H1 (cell line): ENCODE measurements around the gene ALG14. TPM values are rescaled to one million over a fixed set of nuclear protein-coding genes. Genes with fewer than 3 reads are reported as not detected.

Experiments
- CTCF ChIA-PET: fragments of 300-600 bp; sonication (Branson Sonifier 250); formaldehyde crosslinking; loops from one replicate; lab custom pipeline; 2021; ENCODE audit not compliant: partially characterized antibody; lab: Charles Lee
- POLR2A ChIA-PET: fragments of 300-600 bp; sonication (Branson Sonifier 250); formaldehyde crosslinking; loops from one replicate; lab custom pipeline; 2021; ENCODE audit warnings: inconsistent platforms; ENCODE audit not compliant: partially characterized antibody; lab: Charles Lee
- DNase-seq, 2 experiments: peaks; one replicate each; pipeline versions ENCODE4 v3.0.0 to v3.0.0-alpha.2; 2010 to 2022; ENCODE audit warnings: low spot score in 2 of 2, low read depth in 1 of 2, mixed read lengths in 1 of 2
- FAIRE-seq: peaks from 2 replicates; lab custom pipeline; 2011; peaks lifted over from hg19 to GRCh38; lab: Jason Lieb, UNC
- H2AFZ ChIP-seq: 2 replicates; pipeline ENCODE4 v1.8.1; 2012; ENCODE audit warnings: low read length, inconsistent platforms
- H2AK5ac ChIP-seq: 2 replicates; pipeline ENCODE4 v1.6.1; 2013; ENCODE audit warnings: low read depth, low read length
- H2BK120ac ChIP-seq: replicated peaks from 2 replicates; pipeline ENCODE3; 2013; ENCODE audit warnings: low read depth, low read length, inconsistent platforms
- H2BK12ac ChIP-seq: 2 replicates; pipeline ENCODE4 v1.6.1; 2013; ENCODE audit warnings: low read depth, low read length
- H2BK15ac ChIP-seq: 2 replicates; pipeline ENCODE4 v1.6.1; 2013; ENCODE audit warnings: low read length
- H2BK20ac ChIP-seq: 2 replicates; pipeline ENCODE4 v1.6.1; 2013; ENCODE audit warnings: low read length
- H2BK5ac ChIP-seq: 2 replicates; pipeline ENCODE4 v1.6.1; 2013; ENCODE audit warnings: low read depth, low read length
- H3K14ac ChIP-seq: 2 replicates; pipeline ENCODE4 v1.6.1; 2013; ENCODE audit warnings: inconsistent platforms; ENCODE audit not compliant: insufficient read length
- H3K18ac ChIP-seq: 2 replicates; pipeline ENCODE4 v1.6.1; 2013; ENCODE audit warnings: low read length; ENCODE audit errors: extremely low read depth
- H3K23ac ChIP-seq: 2 replicates; pipeline ENCODE4 v1.6.1; 2013; ENCODE audit warnings: inconsistent platforms; ENCODE audit not compliant: insufficient read length
- H3K23me2 ChIP-seq: 2 replicates; pipeline ENCODE4 v1.6.1; 2013; ENCODE audit warnings: low read depth, low read length
- H3K27ac ChIP-seq: 2 replicates; pipeline ENCODE4 v1.6.1; 2011; ENCODE audit warnings: low read depth, low read length, inconsistent platforms
- H3K27me3 ChIP-seq, 4 experiments: replicated peaks in 1 of 4; 1 replicate in 1 of 4; 2 replicates in 3 of 4; pipeline versions ENCODE4 v1.6.1 to v1.8.1; 2011 to 2013; ENCODE audit warnings: low read length in 3 of 4, mild to moderate bottlenecking in 3 of 4, inconsistent platforms in 2 of 4, mixed read lengths in 2 of 4, moderate library complexity in 1 of 4; ENCODE audit not compliant: control insufficient read depth in 3 of 4, insufficient read depth in 3 of 4; ENCODE audit errors: extremely low read depth in 1 of 4
- H3K36me3 ChIP-seq, 4 experiments: 2 replicates each; pipeline versions ENCODE4 v1.6.1 to v1.8.1; 2011 to 2013; ENCODE audit warnings: mild to moderate bottlenecking in 4 of 4, low read length in 3 of 4, moderate library complexity in 2 of 4, control low read depth in 1 of 4, inconsistent platforms in 1 of 4; ENCODE audit not compliant: insufficient read depth in 4 of 4, control insufficient read depth in 2 of 4
- H3K4ac ChIP-seq: replicated peaks from 2 replicates; pipeline ENCODE3; 2013; ENCODE audit warnings: low read length, low read depth, mixed read lengths, inconsistent platforms; ENCODE audit not compliant: insufficient read length
- H3K4me1 ChIP-seq, 4 experiments: replicated peaks in 1 of 4; 1 replicate in 1 of 4; 2 replicates in 3 of 4; pipeline versions ENCODE4 v1.6.1 to v1.8.1; 2011 to 2013; ENCODE audit warnings: low read length in 3 of 4, inconsistent platforms in 2 of 4, mixed read lengths in 1 of 4; ENCODE audit not compliant: insufficient read depth in 4 of 4, control insufficient read depth in 3 of 4
- H3K4me2 ChIP-seq, 2 experiments: 2 replicates each; pipeline versions ENCODE4 v1.6.1 to v1.8.1; 2011 to 2013; ENCODE audit warnings: low read depth in 2 of 2, low read length in 2 of 2, control low read depth in 1 of 2, inconsistent platforms in 1 of 2, mild to moderate bottlenecking in 1 of 2; ENCODE audit not compliant: insufficient read depth in 1 of 2
- H3K4me3 ChIP-seq, 4 experiments: fragments of 200-600, 300-600 bp in 1 of 4; sonication (generic), shearing (Covaris generic), sonication (Bioruptor Twin) in 1 of 4; 2 replicates each; pipeline versions ENCODE4 v1.5.1 to v1.8.1; 2011 to 2016; ENCODE audit warnings: low read length in 4 of 4, low read depth in 3 of 4, control low read depth in 2 of 4, inconsistent platforms in 2 of 4, mild to moderate bottlenecking in 2 of 4, mixed read lengths in 1 of 4, moderate library complexity in 1 of 4; ENCODE audit not compliant: insufficient read depth in 2 of 4; ENCODE audit errors: extremely low read depth in 1 of 4
- H3K56ac ChIP-seq: replicated peaks from 2 replicates; pipeline ENCODE3; 2013; ENCODE audit warnings: low read depth, mild to moderate bottlenecking, mixed read lengths, low read length, inconsistent platforms; ENCODE audit not compliant: insufficient read length
- H3K79me1 ChIP-seq: 2 replicates; pipeline ENCODE4 v1.6.1; 2013; ENCODE audit warnings: low read depth, low read length, control low read depth
- H3K79me2 ChIP-seq, 2 experiments: 2 replicates each; pipeline versions ENCODE4 v1.6.1 to v1.8.1; 2012 to 2013; ENCODE audit warnings: low read length in 2 of 2, mild to moderate bottlenecking in 2 of 2, inconsistent platforms in 1 of 2; ENCODE audit not compliant: insufficient read depth in 2 of 2, control insufficient read depth in 1 of 2
- H3K9ac ChIP-seq, 4 experiments: replicated peaks in 1 of 4; 1 replicate in 1 of 4; 2 replicates in 3 of 4; pipeline versions ENCODE4 v1.6.1 to v1.8.1; 2011 to 2013; ENCODE audit warnings: low read depth in 3 of 4, low read length in 3 of 4, control low read depth in 2 of 4, mild to moderate bottlenecking in 2 of 4, moderate library complexity in 2 of 4, inconsistent platforms in 1 of 4; ENCODE audit errors: extremely low read depth in 1 of 4
- H3K9me3 ChIP-seq, 2 experiments: 2 replicates each; pipeline versions ENCODE4 v1.6.1 to v1.8.1; 2012 to 2013; ENCODE audit warnings: mild to moderate bottlenecking in 2 of 2, moderate library complexity in 2 of 2, control low read depth in 1 of 2, inconsistent platforms in 1 of 2, low read depth in 1 of 2, low read length in 1 of 2, mixed read lengths in 1 of 2; ENCODE audit not compliant: insufficient read depth in 2 of 2
- H4K20me1 ChIP-seq, 2 experiments: replicated peaks in 1 of 2; 2 replicates each; pipeline versions ENCODE3 to v1.8.1; 2011 to 2013; ENCODE audit warnings: inconsistent platforms in 2 of 2, low read length in 2 of 2, mild to moderate bottlenecking in 1 of 2; ENCODE audit not compliant: insufficient read depth in 2 of 2, control insufficient read depth in 1 of 2
- H4K5ac ChIP-seq: 2 replicates; pipeline ENCODE4 v1.6.1; 2013; ENCODE audit warnings: low read length, low read depth, mixed read lengths, inconsistent platforms; ENCODE audit not compliant: insufficient read length
- H4K8ac ChIP-seq: 2 replicates; pipeline ENCODE4 v1.8.0; 2013; ENCODE audit warnings: mild to moderate bottlenecking, moderate library complexity, low read length, inconsistent platforms; ENCODE audit not compliant: insufficient read depth; ENCODE audit errors: extremely low read depth
- H4K91ac ChIP-seq: replicated peaks from 2 replicates; pipeline ENCODE3; 2013; ENCODE audit warnings: low read length, mixed read lengths, inconsistent platforms; ENCODE audit not compliant: insufficient read length
- BCL11A ChIP-seq, 2 experiments: IDR thresholded peaks; one replicate each; pipeline ENCODE4 v1.6.1; 2011; ENCODE audit warnings: low read depth in 2 of 2, low read length in 2 of 2, mild to moderate bottlenecking in 2 of 2
- CHD2 ChIP-seq: IDR thresholded peaks from 2 replicates; pipeline ENCODE4 v1.6.1; 2012; ENCODE audit warnings: low read length, improper control_type of control experiment
- CTBP2 ChIP-seq: IDR thresholded peaks from 2 replicates; pipeline ENCODE4 v1.7.0; 2011; ENCODE audit warnings: borderline replicate concordance, mild to moderate bottlenecking, moderate library complexity, mixed read lengths, low read length; ENCODE audit not compliant: insufficient read depth, insufficient read length
- HDAC6 ChIP-seq: IDR thresholded peaks from one replicate; pipeline ENCODE4 v1.7.1; 2012; ENCODE audit warnings: low read depth, mild to moderate bottlenecking, inconsistent platforms, low read length, moderate library complexity
- PHF8 ChIP-seq: fragments of 200-600 bp; sonication (generic); conservative IDR thresholded peaks from 2 replicates; pipeline ENCODE4 v1.7.1; 2012; ENCODE audit warnings: low read depth, mild to moderate bottlenecking, inconsistent platforms, low read length, moderate library complexity
- RXRA ChIP-seq: IDR thresholded peaks from 2 replicates; pipeline ENCODE4 v1.6.1; 2011; ENCODE audit warnings: low read depth, mild to moderate bottlenecking, low read length, moderate library complexity; ENCODE audit not compliant: insufficient read depth
- SAP30 ChIP-seq: fragments of 300-600 bp; sonication (generic); IDR thresholded peaks from 2 replicates; pipeline ENCODE4 v1.7.1; 2012; ENCODE audit warnings: low read length, moderate library complexity, mild to moderate bottlenecking, inconsistent platforms; ENCODE audit not compliant: insufficient read depth, insufficient replicate concordance
- SP4 ChIP-seq: IDR thresholded peaks from 2 replicates; pipeline ENCODE4 v1.6.1; 2012; ENCODE audit warnings: low read length, inconsistent platforms
- SRF ChIP-seq: IDR thresholded peaks from 2 replicates; pipeline ENCODE4 v1.6.1; 2011; ENCODE audit warnings: mild to moderate bottlenecking, low read depth, low read length, moderate library complexity
- TCF12 ChIP-seq: IDR thresholded peaks from 2 replicates; pipeline ENCODE4 v1.6.1; 2011; ENCODE audit warnings: low read depth, mild to moderate bottlenecking, low read length
- WGBS, 2 experiments: shearing (Covaris generic) in 1 of 2; methylation state at CpG; one replicate each; pipeline versions ENCODE4 v1.1.6 to v1.1.7; 2013 to 2015; ENCODE audit warnings: low lambda C conversion rate in 2 of 2, mixed read lengths in 2 of 2, inconsistent platforms in 1 of 2, low coverage in 1 of 2, missing lambda C conversion rate in 1 of 2; ENCODE audit not compliant: insufficient replicate concordance in 2 of 2, insufficient coverage in 1 of 2, insufficient read length in 1 of 2; ENCODE audit errors: extremely low coverage in 1 of 2, missing lambda C conversion rate in 1 of 2; 5-methylcytosine and 5-hydroxymethylcytosine counted together
- polyA plus RNA-seq, 7 experiments: library from polyadenylated mRNA; depleted of rRNA in 3 of 7; stranded (reverse) in 5 of 7; unstranded in 2 of 7; fragments of >200 nt in 5 of 7; fragments of 200-250 nt in 2 of 7; gene quantifications; 1 replicate in 5 of 7; 2 replicates in 1 of 7; 4 replicates in 1 of 7; pipeline versions ENCODE4 v1.2.1 to v1.2.3, GENCODE V29; 2011 to 2013; ENCODE audit warnings: missing spikeins in 2 of 7, mixed read lengths in 2 of 7
- total RNA-seq: library from RNA; stranded (reverse); fragmentation: NEBNext Ultra II Directional; extraction: Animal tissue kit (Norgen Biotek cat#: 25700); gene quantifications from 2 replicates; pipeline ENCODE4 v1.2.1, GENCODE V29; 2021

ALG14 gene
- total and polyA plus RNA-seq, 2 of the 8 experiments (the other 6 are each of a cell fraction or from before 2014, with no cell fraction given), result 0.95 to 1.3 TPM

DNA sequence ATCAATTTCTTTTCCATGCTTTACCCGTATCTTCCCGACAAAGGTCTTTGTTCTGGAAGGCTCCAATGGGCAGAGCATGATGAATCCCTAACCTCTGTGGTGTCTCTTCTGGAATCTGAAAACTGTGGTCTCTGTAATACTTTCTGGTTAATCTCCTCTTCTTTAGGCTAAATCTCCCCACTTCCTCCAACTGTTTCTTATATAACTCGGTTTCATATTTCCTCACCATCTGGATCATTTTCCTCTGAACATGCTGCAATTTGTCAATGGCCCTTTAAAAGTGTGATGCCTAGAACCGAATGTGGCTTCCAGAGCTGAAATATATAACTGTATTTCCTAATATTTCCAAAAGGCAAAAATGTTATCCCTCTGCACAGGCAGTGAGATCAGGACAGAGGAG is 66.1 kb downstream of the ALG14 start:
- no peak for DNase-seq
- no peak overlapping the region for H3K18ac ChIP-seq
- CTCF ChIA-PET, result interaction anchor here (0.9 to 1.1 kb wide), 3 partner anchors 8 to 152 kb away, joined by 3 read pairs; no protein-coding TSS in a partner anchor
- no peaks in the 10 kb centered on the region; a peak in 1 of 8 replicates for H3K36me3 ChIP-seq
- H3K4me2 ChIP-seq, result no peak overlapping the region
- no peaks in the 10 kb centered on the region for H3K27me3 ChIP-seq
- no peak overlapping the region for H3K9ac ChIP-seq
- H4K5ac ChIP-seq, result no peak overlapping the region
- no peaks in the 10 kb centered on the region for H4K20me1 ChIP-seq
- H3K56ac ChIP-seq, result no peak overlapping the region
- no peak for FAIRE-seq
- no peak overlapping the region for H4K8ac ChIP-seq
- H3K9me3 ChIP-seq, result no peaks in the 10 kb centered on the region
- POLR2A ChIA-PET, result no interaction called here
- no peaks in the 10 kb centered on the region for H3K79me1 ChIP-seq
- H3K23ac ChIP-seq, result no peak overlapping the region
- H2BK120ac ChIP-seq, result no peak overlapping the region
- H3K14ac ChIP-seq, result no peak overlapping the region
- no peak overlapping the region for H2AFZ ChIP-seq
- H3K4me1 ChIP-seq, result peaks cover 0 to 4% (median 0%) of the 10 kb centered on the region in 4 experiments; a peak in 2 of 7 replicates
- no peaks in the 10 kb centered on the region for H3K23me2 ChIP-seq
- 87% methylated on average over 4 of the region's 4 CpGs; no CpG with 5 or more reads in 1 of the 2 experiments for WGBS, 2 experiments
- H3K27ac ChIP-seq, result no peak overlapping the region
- H3K4ac ChIP-seq, result no peak overlapping the region
- no peak overlapping the region for H2BK20ac ChIP-seq
- H2BK12ac ChIP-seq, result no peak overlapping the region
- H4K91ac ChIP-seq, result no peak overlapping the region
- H2BK15ac ChIP-seq, result no peak overlapping the region
- no peak overlapping the region for H2AK5ac ChIP-seq
- no peak overlapping the region for H2BK5ac ChIP-seq
- no peaks in the 10 kb centered on the region for H3K79me2 ChIP-seq
- no peak overlapping the region for H3K4me3 ChIP-seq
- TF ChIP-seq HDAC6 (no peak), RXRA (no peak), BCL11A (IDR thresholded peaks at IDR 0.05; ENCODE audit: low read depth in 2 of 2, low read length in 2 of 2) (no peak), SP4 (no peak), SRF (no peak), TCF12 (no peak), PHF8 (no peak), SAP30 (no peak), CTBP2 (no peak), CHD2 (no peak)
